HepG2 (cell line): ENCODE results near the gene SLC12A9. TPM values are rescaled to one million over a fixed set of nuclear protein-coding genes. Genes with fewer than 3 reads are reported as not detected.

Source experiments
- ATF7-NPFF ChIP-seq: sonication (generic); formaldehyde crosslinking; IDR thresholded peaks from 2 replicates; pipeline ENCODE4 v1.8.1; 2023; ENCODE audit warnings: mild to moderate bottlenecking, low read depth, missing genetic modification reagents, moderate library complexity
- HNRNPK ChIP-seq: fragments of 200-400 bp; formaldehyde crosslinking; IDR thresholded peaks from 2 replicates; pipeline ENCODE4 v1.6.1; 2018; ENCODE audit warnings: low read length, low read depth, moderate library complexity, mild to moderate bottlenecking; ENCODE audit not compliant: poor library complexity, severe bottlenecking
- KDM1A ChIP-seq: IDR thresholded peaks from 2 replicates; pipeline ENCODE4 v1.6.1; 2016; ENCODE audit warnings: missing compliant biosample characterization
- RBAK ChIP-seq: sonication (generic); formaldehyde crosslinking; IDR thresholded peaks from 2 replicates; pipeline ENCODE4 v1.5.1; 2020; ENCODE audit warnings: mild to moderate bottlenecking, missing genetic modification reagents
- SP2 ChIP-seq: sonication (generic); formaldehyde crosslinking; IDR thresholded peaks from 2 replicates; pipeline ENCODE4 v1.5.1; 2020; ENCODE audit warnings: mild to moderate bottlenecking, missing genetic modification reagents
- XBP1 ChIP-seq: sonication (generic); formaldehyde crosslinking; IDR thresholded peaks from 2 replicates; pipeline ENCODE4 v1.5.0; 2020; ENCODE audit warnings: missing genetic modification reagents
- XRCC5 ChIP-seq: fragments of 200-400 bp; formaldehyde crosslinking; optimal IDR thresholded peaks from 2 replicates; pipeline ENCODE3; 2017; ENCODE audit warnings: mild to moderate bottlenecking, low read length
- ZNF549 ChIP-seq: sonication (generic); formaldehyde crosslinking; IDR thresholded peaks from 2 replicates; pipeline ENCODE4 v1.5.0; 2020; ENCODE audit warnings: missing genetic modification reagents
- polyA plus RNA-seq, 8 experiments: library from polyadenylated mRNA; depleted of rRNA in 3 of 8; stranded (reverse) in 7 of 8; unstranded in 1 of 8; fragments of >200 nt; fragmentation: Illumina TruSeq in 4 of 8; extraction: Trizol in 4 of 8; gene quantifications; 2 replicates each; pipeline versions ENCODE4 v1.2.1 to v1.2.3, GENCODE V29; 2011 to 2016; ENCODE audit warnings: low read depth in 4 of 8, missing spikeins in 1 of 8, mixed read lengths in 1 of 8; ENCODE audit not compliant: insufficient read depth in 1 of 8
- total RNA-seq, 5 experiments: library from RNA; depleted of rRNA; stranded (reverse); fragments of >200 nt; fragmentation: Illumina TruSeq; extraction: Trizol; gene quantifications; 2 replicates each; pipeline ENCODE4 v1.2.3, GENCODE V29; 2016; ENCODE audit warnings: low read depth in 1 of 5
- TF ChIP-seq, protein P1 (sequence below): sonication (generic); formaldehyde crosslinking; IDR thresholded peaks from 2 replicates; pipeline ENCODE4 v1.5.1; 2020; ENCODE audit warnings: mild to moderate bottlenecking, missing genetic modification reagents, borderline replicate concordance
- TF ChIP-seq, protein P2 (sequence below): sonication (generic); formaldehyde crosslinking; IDR thresholded peaks from 2 replicates; pipeline ENCODE4 v1.8.1; 2023; ENCODE audit warnings: mild to moderate bottlenecking, moderate library complexity, missing genetic modification reagents
- TF ChIP-seq, protein P3 (sequence below): sonication (generic); formaldehyde crosslinking; IDR thresholded peaks from 2 replicates; pipeline ENCODE4 v1.4.0; 2020; ENCODE audit warnings: missing genetic modification reagents
- TF ChIP-seq, protein P4 (sequence below): sonication (generic); formaldehyde crosslinking; IDR thresholded peaks from 2 replicates; pipeline ENCODE4 v1.5.0; 2020; ENCODE audit warnings: mild to moderate bottlenecking, missing genetic modification reagents
- TF ChIP-seq, protein P5 (sequence below): sonication (generic); formaldehyde crosslinking; conservative IDR thresholded peaks from 2 replicates; pipeline ENCODE4 v1.8.0; 2022; ENCODE audit warnings: mild to moderate bottlenecking, moderate library complexity, missing genetic modification reagents

Gene SLC12A9
- total and polyA plus RNA-seq, 2 of the 13 experiments (the other 11 are each of a cell fraction or from before 2014, with no cell fraction given), result 8.7 to 16.6 TPM

DNA sequence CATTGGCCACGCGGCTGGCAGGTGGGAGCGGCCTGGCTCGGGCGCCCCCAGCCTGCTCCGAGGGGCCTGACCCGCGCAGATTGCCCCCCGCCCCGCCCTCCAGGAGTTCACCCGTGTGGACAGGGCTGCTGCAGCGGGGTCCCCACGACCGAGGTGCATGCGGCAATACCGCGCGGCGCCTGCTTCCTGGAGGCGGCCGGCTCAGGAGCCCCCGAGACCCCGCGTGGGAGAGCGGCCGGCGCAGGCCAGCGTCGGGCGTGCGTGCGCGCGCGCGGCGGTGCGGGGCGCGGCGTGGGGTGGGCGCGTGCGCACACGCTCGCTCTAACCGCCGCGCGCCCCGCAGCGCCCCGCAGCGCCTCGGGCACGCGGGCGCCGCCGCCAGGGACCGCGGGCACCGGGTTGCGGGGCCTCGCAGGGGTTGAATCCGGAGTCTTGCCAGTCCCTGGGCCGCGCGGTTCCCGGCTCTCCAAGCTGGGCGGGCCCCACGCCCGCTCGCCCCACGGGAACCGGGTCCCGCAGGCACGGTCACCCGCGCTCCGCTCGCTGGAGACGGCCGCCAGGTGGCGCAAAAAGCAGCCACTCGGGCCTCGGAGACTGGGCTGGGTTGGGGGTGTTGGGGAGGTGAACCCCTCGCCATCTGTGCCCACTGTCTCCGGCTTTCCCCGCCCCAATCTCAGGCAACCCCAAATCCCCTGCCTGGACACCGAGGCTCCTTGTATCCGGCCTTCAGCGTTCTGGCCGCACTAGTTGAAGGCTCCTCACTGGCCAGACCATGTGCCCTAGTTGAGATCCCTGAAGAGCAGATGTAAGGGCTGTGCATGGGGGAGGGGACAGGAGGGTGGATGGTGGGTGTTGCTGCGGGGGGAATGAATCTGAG, 44.5 kb downstream of the SLC12A9 start (continued):
- TF ChIP-seq, protein P1, sequence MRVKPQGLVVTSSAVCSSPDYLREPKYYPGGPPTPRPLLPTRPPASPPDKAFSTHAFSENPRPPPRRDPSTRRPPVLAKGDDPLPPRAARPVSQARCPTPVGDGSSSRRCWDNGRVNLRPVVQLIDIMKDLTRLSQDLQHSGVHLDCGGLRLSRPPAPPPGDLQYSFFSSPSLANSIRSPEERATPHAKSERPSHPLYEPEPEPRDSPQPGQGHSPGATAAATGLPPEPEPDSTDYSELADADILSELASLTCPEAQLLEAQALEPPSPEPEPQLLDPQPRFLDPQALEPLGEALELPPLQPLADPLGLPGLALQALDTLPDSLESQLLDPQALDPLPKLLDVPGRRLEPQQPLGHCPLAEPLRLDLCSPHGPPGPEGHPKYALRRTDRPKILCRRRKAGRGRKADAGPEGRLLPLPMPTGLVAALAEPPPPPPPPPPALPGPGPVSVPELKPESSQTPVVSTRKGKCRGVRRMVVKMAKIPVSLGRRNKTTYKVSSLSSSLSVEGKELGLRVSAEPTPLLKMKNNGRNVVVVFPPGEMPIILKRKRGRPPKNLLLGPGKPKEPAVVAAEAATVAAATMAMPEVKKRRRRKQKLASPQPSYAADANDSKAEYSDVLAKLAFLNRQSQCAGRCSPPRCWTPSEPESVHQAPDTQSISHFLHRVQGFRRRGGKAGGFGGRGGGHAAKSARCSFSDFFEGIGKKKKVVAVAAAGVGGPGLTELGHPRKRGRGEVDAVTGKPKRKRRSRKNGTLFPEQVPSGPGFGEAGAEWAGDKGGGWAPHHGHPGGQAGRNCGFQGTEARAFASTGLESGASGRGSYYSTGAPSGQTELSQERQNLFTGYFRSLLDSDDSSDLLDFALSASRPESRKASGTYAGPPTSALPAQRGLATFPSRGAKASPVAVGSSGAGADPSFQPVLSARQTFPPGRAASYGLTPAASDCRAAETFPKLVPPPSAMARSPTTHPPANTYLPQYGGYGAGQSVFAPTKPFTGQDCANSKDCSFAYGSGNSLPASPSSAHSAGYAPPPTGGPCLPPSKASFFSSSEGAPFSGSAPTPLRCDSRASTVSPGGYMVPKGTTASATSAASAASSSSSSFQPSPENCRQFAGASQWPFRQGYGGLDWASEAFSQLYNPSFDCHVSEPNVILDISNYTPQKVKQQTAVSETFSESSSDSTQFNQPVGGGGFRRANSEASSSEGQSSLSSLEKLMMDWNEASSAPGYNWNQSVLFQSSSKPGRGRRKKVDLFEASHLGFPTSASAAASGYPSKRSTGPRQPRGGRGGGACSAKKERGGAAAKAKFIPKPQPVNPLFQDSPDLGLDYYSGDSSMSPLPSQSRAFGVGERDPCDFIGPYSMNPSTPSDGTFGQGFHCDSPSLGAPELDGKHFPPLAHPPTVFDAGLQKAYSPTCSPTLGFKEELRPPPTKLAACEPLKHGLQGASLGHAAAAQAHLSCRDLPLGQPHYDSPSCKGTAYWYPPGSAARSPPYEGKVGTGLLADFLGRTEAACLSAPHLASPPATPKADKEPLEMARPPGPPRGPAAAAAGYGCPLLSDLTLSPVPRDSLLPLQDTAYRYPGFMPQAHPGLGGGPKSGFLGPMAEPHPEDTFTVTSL (CRISPR knock-in tag), result no peak
- TF ChIP-seq, protein P2, sequence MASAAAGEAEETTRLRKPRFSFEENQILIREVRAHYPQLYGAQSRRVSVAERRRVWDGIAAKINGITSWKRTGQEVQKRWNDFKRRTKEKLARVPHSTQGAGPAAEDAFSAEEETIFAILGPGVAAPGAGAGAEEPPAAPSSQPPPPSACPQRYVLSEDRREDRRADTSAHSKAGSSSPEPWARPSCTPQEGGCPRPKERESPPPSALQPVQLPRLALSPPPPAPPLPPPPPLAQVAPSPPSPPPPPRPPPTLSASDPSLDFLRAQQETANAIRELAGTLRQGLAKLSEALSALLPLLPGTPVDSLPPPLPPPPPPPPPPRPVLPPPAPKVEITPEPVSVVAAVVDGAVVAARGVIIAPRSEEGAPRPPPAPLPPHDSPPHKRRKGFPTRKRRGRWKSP (CRISPR knock-in tag), result 0 out of 2 replicates have a peak, but pooled peaks have one; percentile 51
- TF ChIP-seq, protein P3, sequence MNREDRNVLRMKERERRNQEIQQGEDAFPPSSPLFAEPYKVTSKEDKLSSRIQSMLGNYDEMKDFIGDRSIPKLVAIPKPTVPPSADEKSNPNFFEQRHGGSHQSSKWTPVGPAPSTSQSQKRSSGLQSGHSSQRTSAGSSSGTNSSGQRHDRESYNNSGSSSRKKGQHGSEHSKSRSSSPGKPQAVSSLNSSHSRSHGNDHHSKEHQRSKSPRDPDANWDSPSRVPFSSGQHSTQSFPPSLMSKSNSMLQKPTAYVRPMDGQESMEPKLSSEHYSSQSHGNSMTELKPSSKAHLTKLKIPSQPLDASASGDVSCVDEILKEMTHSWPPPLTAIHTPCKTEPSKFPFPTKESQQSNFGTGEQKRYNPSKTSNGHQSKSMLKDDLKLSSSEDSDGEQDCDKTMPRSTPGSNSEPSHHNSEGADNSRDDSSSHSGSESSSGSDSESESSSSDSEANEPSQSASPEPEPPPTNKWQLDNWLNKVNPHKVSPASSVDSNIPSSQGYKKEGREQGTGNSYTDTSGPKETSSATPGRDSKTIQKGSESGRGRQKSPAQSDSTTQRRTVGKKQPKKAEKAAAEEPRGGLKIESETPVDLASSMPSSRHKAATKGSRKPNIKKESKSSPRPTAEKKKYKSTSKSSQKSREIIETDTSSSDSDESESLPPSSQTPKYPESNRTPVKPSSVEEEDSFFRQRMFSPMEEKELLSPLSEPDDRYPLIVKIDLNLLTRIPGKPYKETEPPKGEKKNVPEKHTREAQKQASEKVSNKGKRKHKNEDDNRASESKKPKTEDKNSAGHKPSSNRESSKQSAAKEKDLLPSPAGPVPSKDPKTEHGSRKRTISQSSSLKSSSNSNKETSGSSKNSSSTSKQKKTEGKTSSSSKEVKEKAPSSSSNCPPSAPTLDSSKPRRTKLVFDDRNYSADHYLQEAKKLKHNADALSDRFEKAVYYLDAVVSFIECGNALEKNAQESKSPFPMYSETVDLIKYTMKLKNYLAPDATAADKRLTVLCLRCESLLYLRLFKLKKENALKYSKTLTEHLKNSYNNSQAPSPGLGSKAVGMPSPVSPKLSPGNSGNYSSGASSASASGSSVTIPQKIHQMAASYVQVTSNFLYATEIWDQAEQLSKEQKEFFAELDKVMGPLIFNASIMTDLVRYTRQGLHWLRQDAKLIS (CRISPR knock-in tag), result no peak
- TF ChIP-seq ZNF549 (CRISPR knock-in tag), result no peak
- TF ChIP-seq RBAK (CRISPR knock-in tag), result no peak
- peak; percentile 21 for TF ChIP-seq XRCC5
- TF ChIP-seq KDM1A (CRISPR knock-in tag), result no peak
- TF ChIP-seq, protein P4, sequence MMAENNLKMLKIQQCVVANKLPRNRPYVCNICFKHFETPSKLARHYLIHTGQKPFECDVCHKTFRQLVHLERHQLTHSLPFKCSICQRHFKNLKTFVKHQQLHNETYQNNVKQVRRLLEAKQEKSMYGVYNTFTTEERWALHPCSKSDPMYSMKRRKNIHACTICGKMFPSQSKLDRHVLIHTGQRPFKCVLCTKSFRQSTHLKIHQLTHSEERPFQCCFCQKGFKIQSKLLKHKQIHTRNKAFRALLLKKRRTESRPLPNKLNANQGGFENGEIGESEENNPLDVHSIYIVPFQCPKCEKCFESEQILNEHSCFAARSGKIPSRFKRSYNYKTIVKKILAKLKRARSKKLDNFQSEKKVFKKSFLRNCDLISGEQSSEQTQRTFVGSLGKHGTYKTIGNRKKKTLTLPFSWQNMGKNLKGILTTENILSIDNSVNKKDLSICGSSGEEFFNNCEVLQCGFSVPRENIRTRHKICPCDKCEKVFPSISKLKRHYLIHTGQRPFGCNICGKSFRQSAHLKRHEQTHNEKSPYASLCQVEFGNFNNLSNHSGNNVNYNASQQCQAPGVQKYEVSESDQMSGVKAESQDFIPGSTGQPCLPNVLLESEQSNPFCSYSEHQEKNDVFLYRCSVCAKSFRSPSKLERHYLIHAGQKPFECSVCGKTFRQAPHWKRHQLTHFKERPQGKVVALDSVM (CRISPR knock-in tag), result no peak
- peak; percentile 12 for TF ChIP-seq HNRNPK
- TF ChIP-seq SP2 (CRISPR knock-in tag), result no peak
- TF ChIP-seq, protein P5, sequence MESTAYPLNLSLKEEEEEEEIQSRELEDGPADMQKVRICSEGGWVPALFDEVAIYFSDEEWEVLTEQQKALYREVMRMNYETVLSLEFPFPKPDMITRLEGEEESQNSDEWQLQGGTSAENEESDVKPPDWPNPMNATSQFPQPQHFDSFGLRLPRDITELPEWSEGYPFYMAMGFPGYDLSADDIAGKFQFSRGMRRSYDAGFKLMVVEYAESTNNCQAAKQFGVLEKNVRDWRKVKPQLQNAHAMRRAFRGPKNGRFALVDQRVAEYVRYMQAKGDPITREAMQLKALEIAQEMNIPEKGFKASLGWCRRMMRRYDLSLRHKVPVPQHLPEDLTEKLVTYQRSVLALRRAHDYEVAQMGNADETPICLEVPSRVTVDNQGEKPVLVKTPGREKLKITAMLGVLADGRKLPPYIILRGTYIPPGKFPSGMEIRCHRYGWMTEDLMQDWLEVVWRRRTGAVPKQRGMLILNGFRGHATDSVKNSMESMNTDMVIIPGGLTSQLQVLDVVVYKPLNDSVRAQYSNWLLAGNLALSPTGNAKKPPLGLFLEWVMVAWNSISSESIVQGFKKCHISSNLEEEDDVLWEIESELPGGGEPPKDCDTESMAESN, result 0 out of 2 replicates have a peak, but pooled peaks have one; percentile 4
- no peak for TF ChIP-seq XBP1 (CRISPR knock-in tag)
- TF ChIP-seq ATF7-NPFF (CRISPR knock-in tag), result no peak
